ENCODE data around the gene ANXA5.

Gene ANXA5

DNA sequence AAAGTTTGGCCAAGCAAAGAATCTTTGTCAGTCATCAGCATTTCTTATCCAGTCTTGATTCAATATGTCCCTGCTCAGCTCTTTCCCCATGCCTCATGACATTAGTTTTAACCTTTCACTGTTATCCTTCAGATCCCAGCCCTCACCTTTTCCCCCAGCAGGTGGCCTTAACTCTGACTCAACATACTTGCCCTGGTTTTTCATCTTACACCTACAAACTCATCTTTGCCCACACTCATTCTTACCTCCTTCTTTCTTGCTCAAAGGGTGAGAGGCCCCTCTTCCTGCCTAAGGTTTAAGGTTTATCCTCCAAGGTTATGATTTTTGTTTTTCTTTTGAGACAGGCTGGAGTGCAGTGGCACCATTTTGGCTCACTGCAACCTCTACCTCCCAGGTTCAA, 10.6 kb upstream of the ANXA5 start (continued):
- TF ChIP-seq ZNF341 (tag by site-specific recombination; IDR thresholded peaks at IDR 0.05; ENCODE audit: low read depth) (no peak), ZNF10 (tag by site-specific recombination; IDR thresholded peaks at IDR 0.05) (no peak), ZNF623 (tag by site-specific recombination; IDR thresholded peaks at IDR 0.05) (no peak), ZFHX2 (tag by site-specific recombination; conservative IDR thresholded peaks at IDR 0.05) (no peak), ZNF157 (tag by site-specific recombination; IDR thresholded peaks at IDR 0.05) (no peak)
- TF ChIP-seq, protein P1, sequence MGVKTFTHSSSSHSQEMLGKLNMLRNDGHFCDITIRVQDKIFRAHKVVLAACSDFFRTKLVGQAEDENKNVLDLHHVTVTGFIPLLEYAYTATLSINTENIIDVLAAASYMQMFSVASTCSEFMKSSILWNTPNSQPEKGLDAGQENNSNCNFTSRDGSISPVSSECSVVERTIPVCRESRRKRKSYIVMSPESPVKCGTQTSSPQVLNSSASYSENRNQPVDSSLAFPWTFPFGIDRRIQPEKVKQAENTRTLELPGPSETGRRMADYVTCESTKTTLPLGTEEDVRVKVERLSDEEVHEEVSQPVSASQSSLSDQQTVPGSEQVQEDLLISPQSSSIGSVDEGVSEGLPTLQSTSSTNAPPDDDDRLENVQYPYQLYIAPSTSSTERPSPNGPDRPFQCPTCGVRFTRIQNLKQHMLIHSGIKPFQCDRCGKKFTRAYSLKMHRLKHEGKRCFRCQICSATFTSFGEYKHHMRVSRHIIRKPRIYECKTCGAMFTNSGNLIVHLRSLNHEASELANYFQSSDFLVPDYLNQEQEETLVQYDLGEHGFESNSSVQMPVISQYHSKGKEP (tag by site-specific recombination; IDR thresholded peaks at IDR 0.05) = no peak

DNA sequence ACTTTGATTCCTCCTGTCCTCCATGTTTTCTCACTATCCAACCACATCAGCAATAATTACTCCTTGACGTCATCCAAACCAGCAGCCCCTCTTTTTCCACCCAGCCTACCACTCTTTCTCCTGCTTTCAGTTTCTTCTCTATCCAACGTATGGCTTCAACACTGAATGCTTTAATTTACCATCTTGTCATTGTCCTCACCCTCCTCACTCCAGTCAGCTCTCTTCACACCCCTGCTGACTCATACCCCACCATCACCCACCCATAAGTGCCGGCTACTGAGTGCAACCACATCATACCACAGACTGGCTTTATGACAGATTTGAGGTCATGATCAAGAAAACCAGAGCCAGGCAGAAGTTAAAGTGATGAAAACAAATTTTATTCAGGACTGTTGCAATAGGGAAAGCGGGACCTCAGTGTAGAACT, 9.8 kb upstream of the ANXA5 start:
- H3K4me3 ChIP-seq (ENCODE audit: low read depth, low read length) = no peak overlapping the region
- CTCF ChIA-PET = no interaction called here
- no peak overlapping the region for H3K27ac ChIP-seq (ENCODE audit: extremely low read depth, low read depth, low read length)
- H3K36me3 ChIP-seq (ENCODE audit: control insufficient read depth in 2 of 2, insufficient read depth in 1 of 2, low read length in 2 of 2) = no peaks in the 10 kb centered on the region
- TF ChIP-seq ZNF211 (tag by site-specific recombination; IDR thresholded peaks at IDR 0.05; ENCODE audit: low read depth) = no peak
- TF ChIP-seq SETDB1 (IDR thresholded peaks at IDR 0.05; ENCODE audit: insufficient read length, low read length) = no peak
- TF ChIP-seq, protein P1 (tag by site-specific recombination; IDR thresholded peaks at IDR 0.05) = no peak
- no peaks in the 10 kb centered on the region; the same call in 1 of the 2 replicates for H3K4me1 ChIP-seq (ENCODE audit: control insufficient read depth, insufficient read depth, low read length)
- H3K9me3 ChIP-seq (ENCODE audit: control insufficient read depth, insufficient read depth, low read depth, low read length) = no peaks in the 10 kb centered on the region
- POLR2A ChIA-PET = no interaction called here

DNA sequence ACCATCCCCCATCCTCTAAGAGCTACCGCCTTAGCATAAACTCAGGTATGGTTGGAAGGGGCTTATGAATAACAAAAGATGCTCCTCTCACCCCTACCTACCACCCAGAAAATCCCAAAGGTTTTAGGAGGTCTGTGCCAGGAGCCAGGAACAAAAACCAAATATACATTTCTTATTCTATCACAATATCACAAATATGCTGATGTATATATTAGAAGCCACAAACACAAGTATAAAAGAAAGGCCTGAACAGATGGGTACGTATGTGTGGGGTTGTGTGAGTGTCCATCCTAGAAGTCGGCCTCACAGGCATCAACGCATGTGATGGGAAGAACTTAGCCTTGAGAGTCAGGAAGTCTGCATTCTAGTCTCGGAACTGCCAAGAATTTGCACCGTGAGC, 8.7 kb upstream of the ANXA5 start:
- Histone ChIP-seq H3K4me1 (ENCODE audit: control insufficient read depth, insufficient read depth, low read length) (no peaks in the 10 kb centered on the region), H3K4me3 (ENCODE audit: low read depth, low read length) (no peak overlapping the region), H3K9me3 (ENCODE audit: control insufficient read depth, insufficient read depth, low read depth, low read length) (no peaks in the 10 kb centered on the region), H3K27ac (ENCODE audit: extremely low read depth, low read depth, low read length) (no peak overlapping the region), H3K36me3 (ENCODE audit: control insufficient read depth in 2 of 2, insufficient read depth in 1 of 2, low read length in 2 of 2) (no peaks in the 10 kb centered on the region)
- ChIA-PET CTCF (interaction anchor here (0.6 kb wide), 1 partner anchor 30 kb away, joined by 3 read pairs; no protein-coding TSS in a partner anchor), POLR2A (interaction anchor here (1.2 kb wide), 1 partner anchor 9 kb away, joined by 5 read pairs; the partner anchor contains the start of gene ANXA5)
- no peak for TF ChIP-seq ZNF600 (tag by site-specific recombination; IDR thresholded peaks at IDR 0.05)
- TF ChIP-seq ZNF121 (tag by site-specific recombination; IDR thresholded peaks at IDR 0.05) = no peak
- no peak for TF ChIP-seq ZNF174 (tag by site-specific recombination; IDR thresholded peaks at IDR 0.05)
- no peak for TF ChIP-seq ZNF707 (tag by site-specific recombination; IDR thresholded peaks at IDR 0.05)
- no peak for TF ChIP-seq ZNF311 (tag by site-specific recombination; IDR thresholded peaks at IDR 0.05; ENCODE audit: borderline replicate concordance)
- TF ChIP-seq ZBTB7A (tag by site-specific recombination; IDR thresholded peaks at IDR 0.05; ENCODE audit: low read depth) = no peak
- no peak for TF ChIP-seq MZF1 (tag by site-specific recombination; IDR thresholded peaks at IDR 0.05; ENCODE audit: borderline replicate concordance)
- no peak for TF ChIP-seq ZNF596 (tag by site-specific recombination; IDR thresholded peaks at IDR 0.05)
- TF ChIP-seq ZNF544 (tag by site-specific recombination; IDR thresholded peaks at IDR 0.05) = no peak
- TF ChIP-seq, protein P1 (tag by site-specific recombination; IDR thresholded peaks at IDR 0.05) = no peak
- TF ChIP-seq, protein P2, sequence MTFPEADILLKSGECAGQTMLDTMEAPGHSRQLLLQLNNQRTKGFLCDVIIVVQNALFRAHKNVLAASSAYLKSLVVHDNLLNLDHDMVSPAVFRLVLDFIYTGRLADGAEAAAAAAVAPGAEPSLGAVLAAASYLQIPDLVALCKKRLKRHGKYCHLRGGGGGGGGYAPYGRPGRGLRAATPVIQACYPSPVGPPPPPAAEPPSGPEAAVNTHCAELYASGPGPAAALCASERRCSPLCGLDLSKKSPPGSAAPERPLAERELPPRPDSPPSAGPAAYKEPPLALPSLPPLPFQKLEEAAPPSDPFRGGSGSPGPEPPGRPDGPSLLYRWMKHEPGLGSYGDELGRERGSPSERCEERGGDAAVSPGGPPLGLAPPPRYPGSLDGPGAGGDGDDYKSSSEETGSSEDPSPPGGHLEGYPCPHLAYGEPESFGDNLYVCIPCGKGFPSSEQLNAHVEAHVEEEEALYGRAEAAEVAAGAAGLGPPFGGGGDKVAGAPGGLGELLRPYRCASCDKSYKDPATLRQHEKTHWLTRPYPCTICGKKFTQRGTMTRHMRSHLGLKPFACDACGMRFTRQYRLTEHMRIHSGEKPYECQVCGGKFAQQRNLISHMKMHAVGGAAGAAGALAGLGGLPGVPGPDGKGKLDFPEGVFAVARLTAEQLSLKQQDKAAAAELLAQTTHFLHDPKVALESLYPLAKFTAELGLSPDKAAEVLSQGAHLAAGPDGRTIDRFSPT (tag by site-specific recombination; IDR thresholded peaks at IDR 0.05) = no peak
- no peak for TF ChIP-seq HOXD13 (CRISPR knock-in tag; IDR thresholded peaks at IDR 0.05; ENCODE audit: borderline replicate concordance)

Data from HEK293 (cell line).